CD8-positive, alpha-beta memory T cell (primary cell): Measurements from ENCODE around the gene CATSPER3. TPM values are rescaled to one million over a fixed set of nuclear protein-coding genes. Genes with fewer than 3 reads are reported as not detected.

Experiments used
- CTCF ChIA-PET: fragments of 350-600 bp; sonication (Branson Sonifier 250); formaldehyde crosslinking; loops from one replicate; lab custom pipeline; 2021; ENCODE audit warnings: antibody characterized with exemption; lab: Charles Lee
- POLR2A ChIA-PET: fragments of 350-600 bp; sonication (Branson Sonifier 250); formaldehyde crosslinking; loops from one replicate; lab custom pipeline; 2021; ENCODE audit warnings: antibody characterized with exemption; lab: Charles Lee
- DNase-seq, 5 donors: peaks; one replicate each; pipeline versions ENCODE4 v3.0.0 to v3.0.0-alpha.2; 2020 to 2022; ENCODE audit warnings: mixed read lengths in 1 of 5
- H3K27ac ChIP-seq: one replicate; pipeline ENCODE4 v1.7.0; 2013; ENCODE audit warnings: low read depth, mild to moderate bottlenecking, low read length, moderate library complexity
- H3K27me3 ChIP-seq: 2 replicates; pipeline ENCODE4 v1.7.0; 2013; ENCODE audit warnings: low read length, mild to moderate bottlenecking; ENCODE audit not compliant: insufficient read depth, poor library complexity, severe bottlenecking
- H3K36me3 ChIP-seq: 2 replicates; pipeline ENCODE4 v1.7.0; 2013; ENCODE audit warnings: mild to moderate bottlenecking, low read length, moderate library complexity; ENCODE audit not compliant: insufficient read depth
- H3K4me1 ChIP-seq: 2 replicates; pipeline ENCODE4 v1.7.0; 2013; ENCODE audit warnings: mild to moderate bottlenecking, low read length, moderate library complexity; ENCODE audit not compliant: insufficient read depth
- H3K4me3 ChIP-seq: 2 replicates; pipeline ENCODE4 v1.7.0; 2013; ENCODE audit warnings: mild to moderate bottlenecking, low read length
- H3K9me3 ChIP-seq: 2 replicates; pipeline ENCODE4 v1.7.0; 2013; ENCODE audit warnings: mild to moderate bottlenecking, low read length
- H3K27ac Mint-ChIP-seq, 8 donors: one replicate each; pipeline ENCODE4 v1.8.0; 2020 to 2021; ENCODE audit warnings: mixed read lengths in 8 of 8, mild to moderate bottlenecking in 6 of 8, inconsistent platforms in 3 of 8, moderate library complexity in 3 of 8
- H3K27me3 Mint-ChIP-seq, 2 donors: one replicate each; pipeline ENCODE4 v1.8.0; 2020 to 2021; ENCODE audit warnings: mixed read lengths in 2 of 2, mild to moderate bottlenecking in 1 of 2, moderate library complexity in 1 of 2
- H3K36me3 Mint-ChIP-seq, 3 donors: one replicate each; pipeline ENCODE4 v1.8.0; 2020 to 2021; ENCODE audit warnings: mixed read lengths in 3 of 3, inconsistent platforms in 1 of 3, mild to moderate bottlenecking in 1 of 3
- H3K4me1 Mint-ChIP-seq, 3 donors: one replicate each; pipeline ENCODE4 v1.8.0; 2020 to 2021; ENCODE audit warnings: mixed read lengths in 3 of 3, inconsistent platforms in 1 of 3, mild to moderate bottlenecking in 1 of 3
- H3K4me3 Mint-ChIP-seq, 7 donors: one replicate each; pipeline ENCODE4 v1.8.0; 2020 to 2021; ENCODE audit warnings: mixed read lengths in 7 of 7, mild to moderate bottlenecking in 6 of 7, moderate library complexity in 4 of 7, inconsistent platforms in 2 of 7
- H3K9me3 Mint-ChIP-seq, 5 donors: one replicate each; pipeline ENCODE4 v1.8.0; 2020 to 2022; ENCODE audit warnings: mixed read lengths in 5 of 5, mild to moderate bottlenecking in 3 of 5, moderate library complexity in 2 of 5, inconsistent platforms in 1 of 5
- polyA plus RNA-seq: library from polyadenylated mRNA; unstranded; fragments of 300-500 nt; fragmentation: Illumina TruSeq; gene quantifications from one replicate; pipeline ENCODE4 v1.2.3, GENCODE V29; 2021
- total RNA-seq, 2 experiments: library from RNA; stranded (reverse); gene quantifications; one replicate each; pipeline ENCODE4 v1.2.3, GENCODE V29; 2021

The CATSPER3 gene
- total and polyA plus RNA-seq, 3 experiments from 2014 or later: 0.18 to 0.36 (median 0.29) TPM

- H3K4me3 Mint-ChIP-seq: no peak overlapping the region
Measured at GRCh38 chr5:135013947-135014570, 46.4 kb downstream of the CATSPER3 start.

GRCh38 chr5:135015942-135016341 lies 48.2 kb downstream of the CATSPER3 start:
- Histone ChIP-seq H3K36me3 (no peaks in the 10 kb centered on the region), H3K4me1 (no peaks in the 10 kb centered on the region), H3K9me3 (no peaks in the 10 kb centered on the region), H3K27ac (no peak overlapping the region), H3K4me3 (no peak overlapping the region), H3K27me3 (no peaks in the 10 kb centered on the region)
- H3K27me3 Mint-ChIP-seq: peaks cover 0 to 4% of the 10 kb centered on the region in 2 donors
- no peak overlapping the region for H3K27ac Mint-ChIP-seq
- H3K36me3 Mint-ChIP-seq: no peaks in the 10 kb centered on the region
- no peaks in the 10 kb centered on the region for H3K9me3 Mint-ChIP-seq
- ChIA-PET POLR2A (no interaction called here), CTCF (no interaction called here)
- no peak for DNase-seq
- H3K4me3 Mint-ChIP-seq: no peak overlapping the region
- no peaks in the 10 kb centered on the region for H3K4me1 Mint-ChIP-seq

More at GRCh38 chr5:135013947-135014570, 46.4 kb downstream of the CATSPER3 start:
- peaks cover 0 to 4% of the 10 kb centered on the region in 2 donors for H3K27me3 Mint-ChIP-seq
- DNase-seq: no peak
- Histone ChIP-seq H3K4me1 (no peaks in the 10 kb centered on the region), H3K9me3 (no peaks in the 10 kb centered on the region), H3K27ac (no peak overlapping the region), H3K4me3 (no peak overlapping the region), H3K36me3 (no peaks in the 10 kb centered on the region), H3K27me3 (no peaks in the 10 kb centered on the region)
- H3K9me3 Mint-ChIP-seq: no peaks in the 10 kb centered on the region
- ChIA-PET CTCF (no interaction called here), POLR2A (no interaction called here)
- peaks cover 0 to 3% (median 2%) of the 10 kb centered on the region in 3 donors for H3K36me3 Mint-ChIP-seq
- H3K4me1 Mint-ChIP-seq: no peaks in the 10 kb centered on the region
- no peak overlapping the region for H3K27ac Mint-ChIP-seq

- ChIA-PET POLR2A (no interaction called here), CTCF (no interaction called here)
- H3K27me3 ChIP-seq: no peaks in the 10 kb centered on the region
- no peak overlapping the region for H3K27ac Mint-ChIP-seq
- no peaks in the 10 kb centered on the region for H3K4me1 ChIP-seq
- H3K36me3 Mint-ChIP-seq: no peaks in the 10 kb centered on the region
- H3K4me3 Mint-ChIP-seq: no peak overlapping the region
- DNase-seq: no peak
- H3K27me3 Mint-ChIP-seq: peaks cover 0 to 4% of the 10 kb centered on the region in 2 donors
- H3K27ac ChIP-seq: no peak overlapping the region
- H3K9me3 ChIP-seq: no peaks in the 10 kb centered on the region
- no peaks in the 10 kb centered on the region for H3K9me3 Mint-ChIP-seq
- no peak overlapping the region for H3K4me3 ChIP-seq
- no peaks in the 10 kb centered on the region for H3K36me3 ChIP-seq
- no peaks in the 10 kb centered on the region for H3K4me1 Mint-ChIP-seq
Measured at GRCh38 chr5:135016861-135017290, 49.2 kb downstream of the CATSPER3 start.

GRCh38 chr5:135018457-135018856 lies 50.8 kb downstream of the CATSPER3 start:
- H3K4me1 Mint-ChIP-seq: no peaks in the 10 kb centered on the region

GRCh38 chr5:135019314-135019713 lies 51.6 kb downstream of the CATSPER3 start:
- H3K27me3 Mint-ChIP-seq: peaks cover 0 to 3% of the 10 kb centered on the region in 2 donors
- H3K4me3 Mint-ChIP-seq: no peak overlapping the region
- CTCF ChIA-PET: no interaction called here
- no peaks in the 10 kb centered on the region for H3K9me3 Mint-ChIP-seq
- DNase-seq: no peak
- H3K36me3 Mint-ChIP-seq: peaks cover 0 to 3% (median 0%) of the 10 kb centered on the region in 3 donors
- POLR2A ChIA-PET: no interaction called here
- Histone ChIP-seq H3K27me3 (no peaks in the 10 kb centered on the region), H3K27ac (no peak overlapping the region), H3K36me3 (no peaks in the 10 kb centered on the region), H3K9me3 (no peaks in the 10 kb centered on the region), H3K4me1 (no peaks in the 10 kb centered on the region), H3K4me3 (no peak overlapping the region)
- no peak overlapping the region for H3K27ac Mint-ChIP-seq
- H3K4me1 Mint-ChIP-seq: no peaks in the 10 kb centered on the region

More at GRCh38 chr5:135018457-135018856, 50.8 kb downstream of the CATSPER3 start:
- peaks cover 0 to 6% of the 10 kb centered on the region in 2 donors for H3K27me3 Mint-ChIP-seq
- H3K4me1 ChIP-seq: no peaks in the 10 kb centered on the region
- POLR2A ChIA-PET: no interaction called here
- no peaks in the 10 kb centered on the region for H3K27me3 ChIP-seq
- no peaks in the 10 kb centered on the region for H3K9me3 ChIP-seq
- H3K9me3 Mint-ChIP-seq: no peaks in the 10 kb centered on the region
- H3K4me3 ChIP-seq: no peak overlapping the region
- DNase-seq: no peak
- no peak overlapping the region for H3K27ac ChIP-seq
- H3K4me3 Mint-ChIP-seq: no peak overlapping the region
- CTCF ChIA-PET: no interaction called here
- H3K36me3 Mint-ChIP-seq: peaks cover 0 to 3% (median 0%) of the 10 kb centered on the region in 3 donors
- H3K27ac Mint-ChIP-seq: no peak overlapping the region
- H3K36me3 ChIP-seq: no peaks in the 10 kb centered on the region

- Mint-ChIP-seq H3K27ac (no peak overlapping the region), H3K9me3 (no peaks in the 10 kb centered on the region), H3K4me1 (no peaks in the 10 kb centered on the region), H3K4me3 (no peak overlapping the region), H3K36me3 (peaks cover 0 to 3% (median 0%) of the 10 kb centered on the region in 3 donors), H3K27me3 (peaks cover 3 to 6% of the 10 kb centered on the region in 2 donors)
- Histone ChIP-seq H3K4me3 (no peak overlapping the region), H3K4me1 (no peaks in the 10 kb centered on the region), H3K27ac (no peak overlapping the region), H3K9me3 (no peaks in the 10 kb centered on the region), H3K36me3 (no peaks in the 10 kb centered on the region), H3K27me3 (no peaks in the 10 kb centered on the region)
- ChIA-PET CTCF (no interaction called here), POLR2A (no interaction called here)
- no peak for DNase-seq
Measured at GRCh38 chr5:135020111-135020895, 52.6 kb downstream of the CATSPER3 start.

GRCh38 chr5:135024956-135025729 lies 57.4 kb downstream of the CATSPER3 start:
- Mint-ChIP-seq H3K9me3 (peaks cover 0 to 3% (median 0%) of the 10 kb centered on the region in 5 donors), H3K27me3 (peaks cover 24 to 43% of the 10 kb centered on the region in 2 donors), H3K4me1 (peaks cover 5 to 17% (median 6%) of the 10 kb centered on the region in 3 donors), H3K27ac (no peak overlapping the region), H3K4me3 (no peak overlapping the region), H3K36me3 (peaks cover 0 to 3% (median 0%) of the 10 kb centered on the region in 3 donors)
- ChIA-PET POLR2A (no interaction called here), CTCF (no interaction called here)
- Histone ChIP-seq H3K36me3 (no peaks in the 10 kb centered on the region), H3K9me3 (no peaks in the 10 kb centered on the region), H3K27me3 (peaks cover 2% of the 10 kb centered on the region), H3K4me3 (no peak overlapping the region), H3K27ac (no peak overlapping the region), H3K4me1 (no peaks in the 10 kb centered on the region)
- no peak for DNase-seq
